ENCODE measurements around the gene MIEN1. TPM values are rescaled to one million over a fixed set of nuclear protein-coding genes. Genes with fewer than 3 reads are reported as not detected.

MIEN1 gene
- total and polyA plus RNA-seq, 2 of the 13 experiments (the other 11 are each of a cell fraction or from before 2014, with no cell fraction given) = 40.6 to 56.6 TPM

DNA sequence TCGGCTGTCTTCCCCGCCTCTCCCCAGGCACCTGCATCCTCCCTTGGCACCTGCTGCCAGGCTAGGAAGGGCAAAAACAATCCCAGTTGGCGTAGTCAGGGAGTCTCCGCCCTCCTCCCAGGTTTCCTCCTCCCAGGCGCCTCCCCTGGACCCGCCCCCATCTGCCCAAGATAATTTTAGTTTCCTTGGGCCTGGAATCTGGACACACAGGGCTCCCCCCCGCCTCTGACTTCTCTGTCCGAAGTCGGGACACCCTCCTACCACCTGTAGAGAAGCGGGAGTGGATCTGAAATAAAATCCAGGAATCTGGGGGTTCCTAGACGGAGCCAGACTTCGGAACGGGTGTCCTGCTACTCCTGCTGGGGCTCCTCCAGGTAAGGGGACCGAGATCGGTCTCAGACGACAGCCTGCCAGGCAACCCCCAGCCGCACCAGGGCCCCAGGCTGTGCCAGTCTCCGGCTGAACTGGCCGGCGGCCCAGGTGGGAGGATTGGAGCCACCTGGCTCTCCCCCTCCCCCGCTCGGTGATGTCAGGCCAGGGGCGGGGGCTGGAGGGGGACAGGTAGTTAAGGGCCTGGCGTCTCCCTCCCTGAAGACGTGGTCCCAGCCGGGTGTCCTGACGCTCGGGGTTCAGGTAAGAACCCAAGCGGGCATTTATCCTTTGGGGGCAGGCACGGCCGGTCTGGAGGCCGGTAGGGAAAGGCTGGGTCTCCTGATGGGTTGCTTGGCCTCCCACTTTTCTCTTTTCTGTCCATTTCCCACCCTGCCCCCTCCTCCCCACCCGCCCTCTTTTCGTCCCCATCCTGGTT lies 7.6 kb upstream of the MIEN1 start, which contains the start of gene GRB7 (continued):
- TF ChIP-seq, protein P1, sequence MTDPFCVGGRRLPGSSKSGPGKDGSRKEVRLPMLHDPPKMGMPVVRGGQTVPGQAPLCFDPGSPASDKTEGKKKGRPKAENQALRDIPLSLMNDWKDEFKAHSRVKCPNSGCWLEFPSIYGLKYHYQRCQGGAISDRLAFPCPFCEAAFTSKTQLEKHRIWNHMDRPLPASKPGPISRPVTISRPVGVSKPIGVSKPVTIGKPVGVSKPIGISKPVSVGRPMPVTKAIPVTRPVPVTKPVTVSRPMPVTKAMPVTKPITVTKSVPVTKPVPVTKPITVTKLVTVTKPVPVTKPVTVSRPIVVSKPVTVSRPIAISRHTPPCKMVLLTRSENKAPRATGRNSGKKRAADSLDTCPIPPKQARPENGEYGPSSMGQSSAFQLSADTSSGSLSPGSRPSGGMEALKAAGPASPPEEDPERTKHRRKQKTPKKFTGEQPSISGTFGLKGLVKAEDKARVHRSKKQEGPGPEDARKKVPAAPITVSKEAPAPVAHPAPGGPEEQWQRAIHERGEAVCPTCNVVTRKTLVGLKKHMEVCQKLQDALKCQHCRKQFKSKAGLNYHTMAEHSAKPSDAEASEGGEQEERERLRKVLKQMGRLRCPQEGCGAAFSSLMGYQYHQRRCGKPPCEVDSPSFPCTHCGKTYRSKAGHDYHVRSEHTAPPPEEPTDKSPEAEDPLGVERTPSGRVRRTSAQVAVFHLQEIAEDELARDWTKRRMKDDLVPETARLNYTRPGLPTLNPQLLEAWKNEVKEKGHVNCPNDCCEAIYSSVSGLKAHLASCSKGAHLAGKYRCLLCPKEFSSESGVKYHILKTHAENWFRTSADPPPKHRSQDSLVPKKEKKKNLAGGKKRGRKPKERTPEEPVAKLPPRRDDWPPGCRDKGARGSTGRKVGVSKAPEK (CRISPR knock-in tag; IDR thresholded peaks at IDR 0.05; ENCODE audit: borderline replicate concordance) = no peak
- TF ChIP-seq ZNF354B (CRISPR knock-in tag; IDR thresholded peaks at IDR 0.05) (peak; percentile 30; the same call in 1 of the 2 replicates), SETDB1 (CRISPR knock-in tag; IDR thresholded peaks at IDR 0.05; ENCODE audit: borderline replicate concordance) (no peak), ZC3H13 (CRISPR knock-in tag; IDR thresholded peaks at IDR 0.05) (0 out of 2 replicates have a peak, but pooled peaks have one; percentile 38), ATF2 (CRISPR knock-in tag; IDR thresholded peaks at IDR 0.05) (no peak), TMF1 (CRISPR knock-in tag; IDR thresholded peaks at IDR 0.05; ENCODE audit: low read depth) (no peak; the same call in 1 of the 2 replicates), ZNF10 (CRISPR knock-in tag; IDR thresholded peaks at IDR 0.05; ENCODE audit: borderline replicate concordance, low read depth) (no peak), DPF2 (CRISPR knock-in tag; IDR thresholded peaks at IDR 0.05; ENCODE audit: borderline replicate concordance, low read depth) (no peak), MED1 (CRISPR knock-in tag; IDR thresholded peaks at IDR 0.05) (peak; percentile 62), RFXAP (CRISPR knock-in tag; IDR thresholded peaks at IDR 0.05; ENCODE audit: borderline replicate concordance) (no peak; the same call in 1 of the 2 replicates), ZNF3 (CRISPR knock-in tag; IDR thresholded peaks at IDR 0.05) (no peak)
- TF ChIP-seq, protein P2, sequence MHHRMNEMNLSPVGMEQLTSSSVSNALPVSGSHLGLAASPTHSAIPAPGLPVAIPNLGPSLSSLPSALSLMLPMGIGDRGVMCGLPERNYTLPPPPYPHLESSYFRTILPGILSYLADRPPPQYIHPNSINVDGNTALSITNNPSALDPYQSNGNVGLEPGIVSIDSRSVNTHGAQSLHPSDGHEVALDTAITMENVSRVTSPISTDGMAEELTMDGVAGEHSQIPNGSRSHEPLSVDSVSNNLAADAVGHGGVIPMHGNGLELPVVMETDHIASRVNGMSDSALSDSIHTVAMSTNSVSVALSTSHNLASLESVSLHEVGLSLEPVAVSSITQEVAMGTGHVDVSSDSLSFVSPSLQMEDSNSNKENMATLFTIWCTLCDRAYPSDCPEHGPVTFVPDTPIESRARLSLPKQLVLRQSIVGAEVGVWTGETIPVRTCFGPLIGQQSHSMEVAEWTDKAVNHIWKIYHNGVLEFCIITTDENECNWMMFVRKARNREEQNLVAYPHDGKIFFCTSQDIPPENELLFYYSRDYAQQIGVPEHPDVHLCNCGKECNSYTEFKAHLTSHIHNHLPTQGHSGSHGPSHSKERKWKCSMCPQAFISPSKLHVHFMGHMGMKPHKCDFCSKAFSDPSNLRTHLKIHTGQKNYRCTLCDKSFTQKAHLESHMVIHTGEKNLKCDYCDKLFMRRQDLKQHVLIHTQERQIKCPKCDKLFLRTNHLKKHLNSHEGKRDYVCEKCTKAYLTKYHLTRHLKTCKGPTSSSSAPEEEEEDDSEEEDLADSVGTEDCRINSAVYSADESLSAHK (CRISPR knock-in tag; IDR thresholded peaks at IDR 0.05; ENCODE audit: borderline replicate concordance) = no peak
- TF ChIP-seq, protein P3, sequence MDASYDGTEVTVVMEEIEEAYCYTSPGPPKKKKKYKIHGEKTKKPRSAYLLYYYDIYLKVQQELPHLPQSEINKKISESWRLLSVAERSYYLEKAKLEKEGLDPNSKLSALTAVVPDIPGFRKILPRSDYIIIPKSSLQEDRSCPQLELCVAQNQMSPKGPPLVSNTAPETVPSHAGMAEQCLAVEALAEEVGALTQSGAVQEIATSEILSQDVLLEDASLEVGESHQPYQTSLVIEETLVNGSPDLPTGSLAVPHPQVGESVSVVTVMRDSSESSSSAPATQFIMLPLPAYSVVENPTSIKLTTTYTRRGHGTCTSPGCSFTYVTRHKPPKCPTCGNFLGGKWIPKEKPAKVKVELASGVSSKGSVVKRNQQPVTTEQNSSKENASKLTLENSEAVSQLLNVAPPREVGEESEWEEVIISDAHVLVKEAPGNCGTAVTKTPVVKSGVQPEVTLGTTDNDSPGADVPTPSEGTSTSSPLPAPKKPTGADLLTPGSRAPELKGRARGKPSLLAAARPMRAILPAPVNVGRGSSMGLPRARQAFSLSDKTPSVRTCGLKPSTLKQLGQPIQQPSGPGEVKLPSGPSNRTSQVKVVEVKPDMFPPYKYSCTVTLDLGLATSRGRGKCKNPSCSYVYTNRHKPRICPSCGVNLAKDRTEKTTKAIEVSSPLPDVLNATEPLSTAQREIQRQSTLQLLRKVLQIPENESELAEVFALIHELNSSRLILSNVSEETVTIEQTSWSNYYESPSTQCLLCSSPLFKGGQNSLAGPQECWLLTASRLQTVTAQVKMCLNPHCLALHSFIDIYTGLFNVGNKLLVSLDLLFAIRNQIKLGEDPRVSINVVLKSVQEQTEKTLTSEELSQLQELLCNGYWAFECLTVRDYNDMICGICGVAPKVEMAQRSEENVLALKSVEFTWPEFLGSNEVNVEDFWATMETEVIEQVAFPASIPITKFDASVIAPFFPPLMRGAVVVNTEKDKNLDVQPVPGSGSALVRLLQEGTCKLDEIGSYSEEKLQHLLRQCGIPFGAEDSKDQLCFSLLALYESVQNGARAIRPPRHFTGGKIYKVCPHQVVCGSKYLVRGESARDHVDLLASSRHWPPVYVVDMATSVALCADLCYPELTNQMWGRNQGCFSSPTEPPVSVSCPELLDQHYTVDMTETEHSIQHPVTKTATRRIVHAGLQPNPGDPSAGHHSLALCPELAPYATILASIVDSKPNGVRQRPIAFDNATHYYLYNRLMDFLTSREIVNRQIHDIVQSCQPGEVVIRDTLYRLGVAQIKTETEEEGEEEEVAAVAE (CRISPR knock-in tag; IDR thresholded peaks at IDR 0.05; ENCODE audit: borderline replicate concordance) = no peak
- TF ChIP-seq, protein P4, sequence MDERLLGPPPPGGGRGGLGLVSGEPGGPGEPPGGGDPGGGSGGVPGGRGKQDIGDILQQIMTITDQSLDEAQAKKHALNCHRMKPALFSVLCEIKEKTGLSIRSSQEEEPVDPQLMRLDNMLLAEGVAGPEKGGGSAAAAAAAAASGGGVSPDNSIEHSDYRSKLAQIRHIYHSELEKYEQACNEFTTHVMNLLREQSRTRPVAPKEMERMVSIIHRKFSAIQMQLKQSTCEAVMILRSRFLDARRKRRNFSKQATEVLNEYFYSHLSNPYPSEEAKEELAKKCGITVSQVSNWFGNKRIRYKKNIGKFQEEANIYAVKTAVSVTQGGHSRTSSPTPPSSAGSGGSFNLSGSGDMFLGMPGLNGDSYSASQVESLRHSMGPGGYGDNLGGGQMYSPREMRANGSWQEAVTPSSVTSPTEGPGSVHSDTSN (CRISPR knock-in tag; IDR thresholded peaks at IDR 0.05) = no peak

Data from HepG2 (cell line).